GM19328 (cell line): ENCODE measurements around the gene YES1.
"Not testable (repeated sequence)": the region's sequence is repeated elsewhere in the genome, so short reads cannot be mapped to it uniquely, and the experiment has no call there.

Experiments
- ATAC-seq: cut with Tn5 transposase; IDR thresholded peaks from one replicate; pipeline ENCODE4 v1.9.1; 2021; ENCODE audit warnings: mild to moderate bottlenecking, moderate library complexity; ENCODE audit not compliant: unreplicated experiment

Gene YES1

DNA sequence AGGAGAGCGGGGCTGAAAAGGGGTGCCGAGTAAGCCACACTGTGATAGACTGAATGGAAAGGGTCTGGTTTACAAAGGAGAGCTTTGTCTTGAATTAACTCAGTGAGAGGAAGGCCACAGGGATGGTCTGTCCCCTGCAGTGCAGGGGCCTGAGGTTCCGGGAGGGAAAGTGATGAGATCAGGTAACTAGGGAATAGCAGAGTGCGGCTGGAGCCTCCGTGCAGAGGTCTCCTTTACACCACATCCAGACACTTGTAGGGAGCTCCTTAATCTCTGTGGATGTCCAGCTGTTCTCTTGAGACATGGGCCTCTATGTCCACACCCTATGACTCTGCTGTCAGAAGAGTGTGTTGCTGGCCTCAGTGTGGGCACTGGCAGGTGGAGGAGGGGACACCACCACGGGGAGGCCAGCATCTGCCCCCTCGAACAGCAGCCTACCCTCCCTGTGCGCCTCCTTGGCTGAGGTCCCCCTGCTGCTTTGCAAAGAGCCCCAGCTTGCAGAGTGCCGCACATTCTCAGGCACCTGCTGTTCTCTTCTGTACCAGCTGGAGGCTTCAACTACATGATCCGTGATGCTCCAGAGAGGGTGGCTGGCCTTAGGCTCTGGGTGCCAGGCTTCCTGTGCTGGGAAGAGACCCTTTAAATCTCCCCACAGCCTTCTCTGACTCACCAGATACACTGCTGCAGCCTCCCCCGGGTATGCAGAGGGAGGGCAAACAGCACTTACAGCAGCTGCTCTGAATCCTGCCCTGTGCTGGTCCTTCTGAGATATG lies 125.5 kb downstream of the YES1 start:
- no peak for ATAC-seq

DNA sequence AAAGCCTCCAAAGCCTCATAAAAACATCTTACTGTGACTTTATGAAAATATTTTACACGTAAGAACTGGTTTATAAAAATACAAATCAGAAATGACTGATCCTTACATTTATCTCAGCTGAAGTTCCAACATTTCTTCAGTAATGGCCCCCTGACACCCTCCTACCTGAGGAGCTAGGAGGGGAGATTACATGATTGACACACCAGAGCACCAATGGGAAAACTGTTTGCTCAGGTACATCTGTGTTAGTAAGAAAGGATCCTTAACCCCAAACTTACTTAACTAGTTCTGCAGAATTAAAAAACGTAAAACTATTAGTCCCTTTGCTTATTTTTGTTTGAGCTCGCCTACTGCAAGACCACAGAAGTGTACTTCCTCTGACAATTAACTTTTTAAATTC lies 126.6 kb downstream of the YES1 start:
- ATAC-seq, result no peak

DNA sequence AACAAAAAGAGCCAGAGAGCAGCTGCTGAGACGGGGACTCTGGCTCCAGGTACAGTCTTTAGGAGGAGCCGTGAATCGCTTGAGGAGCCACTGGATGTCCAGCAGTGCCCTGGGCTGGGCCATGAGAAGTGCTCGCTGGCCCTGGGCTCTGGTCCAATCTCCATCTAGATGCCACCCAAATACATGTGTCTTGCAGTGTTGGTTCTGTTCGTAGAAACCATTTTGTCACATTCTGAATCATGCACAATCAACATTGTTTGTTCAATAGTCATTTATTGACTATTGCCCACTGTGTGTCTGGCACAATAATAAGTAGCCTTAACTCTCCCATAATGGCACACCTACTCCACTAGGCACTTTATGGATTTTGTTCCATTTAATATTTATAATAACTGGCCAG lies 128.5 kb downstream of the YES1 start:
- ATAC-seq, result no peak

DNA sequence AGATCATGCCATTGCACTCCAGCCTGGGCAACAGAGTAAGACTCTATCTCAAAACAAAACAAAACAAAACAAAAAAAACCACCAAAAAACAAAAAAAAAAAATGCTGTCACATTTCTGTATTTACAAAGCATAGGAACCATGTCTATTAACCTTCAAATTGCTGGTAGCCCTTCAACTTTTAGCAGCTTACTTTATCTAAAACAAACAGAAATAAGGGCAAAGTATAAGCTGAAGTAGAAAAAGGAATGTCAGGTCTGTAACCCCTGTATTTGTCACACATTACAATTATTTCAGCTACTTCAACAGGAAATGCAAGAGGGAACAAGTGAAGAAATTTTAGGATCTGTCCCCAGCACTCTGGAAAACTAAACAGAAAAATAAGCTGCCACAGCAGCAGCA lies 129.2 kb downstream of the YES1 start:
- no peak for ATAC-seq

DNA sequence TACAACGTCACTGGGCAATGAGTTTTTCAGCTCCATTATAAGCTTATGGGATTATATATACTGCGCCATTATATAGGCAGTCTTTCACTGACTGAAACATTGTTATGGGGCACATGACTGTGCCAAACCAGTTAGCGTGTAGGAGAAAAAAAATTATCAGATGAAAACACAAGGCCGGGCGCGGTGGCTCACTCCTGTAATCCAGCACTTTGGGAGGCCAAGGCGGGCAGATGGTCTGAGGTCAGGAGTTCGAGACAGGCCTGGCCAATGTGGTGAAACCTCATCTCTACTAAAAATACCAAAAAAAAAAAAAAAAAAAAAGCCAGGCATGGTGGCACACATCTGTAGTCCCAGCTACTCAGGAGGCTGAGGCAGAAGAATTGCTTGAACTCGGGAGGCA lies 129.6 kb downstream of the YES1 start:
- ATAC-seq, result not testable (repeated sequence)

DNA sequence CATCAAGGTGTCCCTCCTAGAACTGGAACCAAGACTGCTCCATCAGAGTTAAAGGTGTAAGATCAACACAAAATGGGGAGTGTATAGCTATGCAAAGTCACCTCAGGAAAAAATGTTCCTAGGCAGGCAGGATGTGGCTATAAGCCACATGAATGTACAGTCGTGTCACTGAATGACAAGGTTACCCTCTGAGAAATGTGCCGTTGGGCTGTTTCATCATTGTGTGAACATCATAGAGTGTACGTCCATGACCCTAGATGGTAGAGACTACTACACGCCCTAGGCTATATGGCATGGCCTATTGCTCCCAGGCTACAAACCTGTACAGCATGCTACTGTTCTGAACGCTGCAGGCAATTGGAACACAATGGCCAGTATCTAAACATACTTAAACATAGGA lies 130.1 kb downstream of the YES1 start:
- ATAC-seq, result no peak

DNA sequence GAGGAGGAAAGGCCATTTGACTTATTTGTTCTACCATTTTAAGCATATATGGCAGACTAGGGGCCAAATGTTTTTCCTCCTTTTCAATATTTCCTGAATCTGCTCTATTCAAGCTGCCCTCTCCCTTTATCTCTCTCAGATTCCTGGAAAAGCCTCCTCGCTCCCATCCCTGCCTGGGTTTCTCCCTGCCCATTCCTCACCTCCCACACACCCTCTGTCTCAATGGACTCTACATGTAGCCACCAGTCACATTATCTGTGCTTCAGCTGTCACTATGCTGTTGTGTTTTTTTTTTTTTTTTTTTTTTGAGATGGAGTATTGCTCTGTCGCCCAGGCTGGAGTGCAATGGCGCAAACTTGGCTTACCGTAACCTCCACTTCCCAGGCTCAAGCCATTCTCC lies 131.7 kb downstream of the YES1 start:
- ATAC-seq, result no peak

DNA sequence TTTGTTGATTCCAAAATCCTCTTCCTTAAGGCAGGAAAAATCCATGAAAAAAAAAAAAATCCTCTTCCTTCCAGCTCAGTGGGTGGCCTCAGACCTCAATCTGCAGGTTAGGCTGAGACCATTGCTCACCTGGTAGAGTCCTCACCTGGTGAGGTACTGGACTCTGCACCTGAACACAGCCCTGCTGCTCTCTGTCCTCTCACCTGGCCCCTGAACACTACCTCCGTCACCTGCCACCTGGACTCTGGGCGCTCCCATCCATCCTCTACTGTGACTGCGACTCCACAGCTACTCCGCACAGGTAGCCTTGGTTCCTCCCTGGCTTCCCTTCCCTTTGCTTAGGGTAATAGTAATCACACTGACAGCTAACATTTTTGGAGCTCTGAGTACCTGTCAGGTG lies 132.5 kb downstream of the YES1 start:
- ATAC-seq, result no peak

DNA sequence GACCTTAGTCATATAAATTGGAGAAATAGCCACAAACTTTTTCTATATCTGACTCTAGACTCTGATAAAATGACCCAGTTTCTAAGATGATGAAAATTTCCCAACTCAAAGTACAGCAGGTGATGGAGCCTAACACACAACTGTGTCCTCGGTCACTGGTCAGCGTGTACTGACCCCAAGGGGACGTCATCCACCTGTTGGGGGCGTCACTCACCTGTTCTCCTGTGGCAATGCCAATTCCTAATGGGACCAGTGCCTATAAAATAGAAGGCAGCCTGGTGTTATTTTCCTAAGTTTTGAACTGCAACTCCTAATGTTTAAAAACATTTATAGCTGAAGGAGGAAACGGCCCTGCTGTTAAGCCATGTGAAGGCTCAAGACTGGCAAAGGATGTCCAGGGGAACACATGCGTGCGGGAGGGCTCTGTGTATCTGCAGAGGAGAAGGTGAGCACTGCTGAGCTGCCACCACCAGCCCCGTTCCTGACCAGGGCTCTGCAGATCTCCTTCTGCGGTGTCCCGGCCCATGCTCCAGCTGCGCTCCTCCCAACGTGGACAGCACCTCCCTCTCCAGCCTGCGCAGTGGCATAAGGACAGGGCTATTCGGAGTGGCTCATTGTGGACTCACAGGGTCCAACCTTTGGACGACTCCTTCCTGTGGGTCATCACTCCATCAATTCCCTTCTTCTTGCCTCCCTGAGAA lies 133.4 kb downstream of the YES1 start:
- no peak for ATAC-seq

DNA sequence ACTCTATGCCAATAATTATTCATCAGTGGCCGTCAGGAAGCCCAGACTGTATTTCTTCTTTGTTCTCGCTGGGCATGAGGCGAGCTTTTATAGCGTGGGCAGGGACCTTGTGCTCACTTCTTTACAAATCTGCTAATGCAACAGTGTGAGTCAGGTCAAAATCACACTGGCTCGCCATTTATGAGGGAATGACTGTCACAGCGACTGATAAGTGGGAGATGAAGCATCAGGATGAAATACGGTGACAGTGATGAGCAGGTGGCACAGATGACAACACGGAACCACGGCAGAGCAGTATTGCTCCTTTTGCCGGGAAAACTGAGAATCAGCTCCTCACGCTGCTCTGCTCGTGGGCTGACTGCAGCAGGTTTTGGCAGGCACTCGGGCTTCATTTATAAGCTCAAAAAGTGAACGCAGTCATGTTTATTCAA lies 134.1 kb downstream of the YES1 start:
- no peak for ATAC-seq

DNA sequence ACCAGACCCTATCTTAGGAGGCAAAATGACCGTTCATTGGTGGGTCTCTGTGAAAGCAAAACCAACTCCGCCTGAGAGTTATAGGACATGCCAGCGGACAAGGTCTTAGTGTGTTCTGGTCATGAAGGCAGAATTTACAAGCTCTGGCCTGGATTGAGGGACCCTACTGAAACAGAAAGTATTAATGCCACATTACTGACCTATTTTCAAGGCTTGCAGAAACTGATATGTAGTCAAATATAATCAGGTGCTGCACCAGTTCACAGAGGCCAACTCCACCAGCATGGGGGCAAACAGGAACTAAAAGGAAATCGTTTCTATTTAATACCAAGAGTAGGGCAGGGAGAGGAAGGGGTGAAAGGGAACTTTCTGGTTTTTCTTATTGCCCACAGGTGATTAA lies 134.9 kb downstream of the YES1 start:
- no peak for ATAC-seq

DNA sequence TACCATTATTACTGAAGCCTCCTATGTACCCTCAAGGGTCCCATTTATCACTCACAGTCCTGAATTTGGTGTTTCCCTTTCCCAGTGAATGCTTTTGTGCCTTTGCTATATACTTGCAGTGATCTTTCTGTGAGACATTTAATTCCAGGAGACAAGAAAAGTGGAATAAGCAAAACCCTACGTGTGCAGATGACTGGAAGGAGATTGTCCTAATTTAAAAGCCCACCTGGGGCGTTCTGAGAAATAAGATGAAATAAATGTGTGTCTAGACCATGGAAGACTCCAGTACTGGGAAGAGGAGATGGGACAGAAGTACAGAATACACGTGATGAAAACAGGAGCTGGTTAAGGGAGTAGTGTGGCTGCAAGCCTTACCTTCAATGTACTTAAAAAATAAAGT lies 135.3 kb downstream of the YES1 start:
- no peak for ATAC-seq

DNA sequence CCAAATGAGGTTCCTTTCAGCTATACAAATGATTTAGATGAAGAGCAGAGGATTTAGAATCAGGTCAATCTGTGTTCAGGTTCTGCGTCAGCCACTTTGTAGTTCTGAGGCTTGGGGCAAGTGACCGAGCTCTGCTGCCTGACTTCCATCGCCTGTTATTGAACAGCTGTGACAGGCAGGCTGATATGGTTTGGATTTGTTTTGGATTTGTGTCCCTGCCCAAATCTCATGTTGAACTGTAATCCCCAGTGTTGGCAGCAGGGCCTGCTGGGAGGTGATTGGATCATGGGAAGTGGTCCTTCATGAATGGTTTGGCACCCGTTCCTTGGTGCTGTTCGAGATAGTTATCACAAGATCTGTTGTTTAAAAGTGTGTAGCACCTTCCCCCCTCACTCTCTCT lies 136.0 kb downstream of the YES1 start:
- ATAC-seq, result no peak

DNA sequence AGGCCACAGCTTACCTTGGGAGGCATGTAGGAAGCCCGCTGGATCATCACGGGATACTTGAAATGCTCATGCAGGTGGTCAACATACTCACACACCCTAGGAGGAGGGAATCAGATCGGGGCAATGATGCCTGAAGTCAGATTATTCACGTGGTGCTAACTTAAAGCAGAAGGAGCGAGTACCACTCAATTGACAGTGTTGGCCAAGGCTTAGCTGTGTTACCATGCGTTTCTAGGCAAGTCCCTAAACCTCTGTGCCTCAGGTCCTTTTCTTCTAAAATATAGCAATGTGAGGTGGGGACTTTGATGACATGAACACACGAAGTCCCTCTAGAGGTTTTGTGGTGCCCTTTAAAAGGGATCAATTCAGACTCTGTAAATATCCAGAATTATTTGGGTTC lies 136.7 kb downstream of the YES1 start:
- no peak for ATAC-seq

DNA sequence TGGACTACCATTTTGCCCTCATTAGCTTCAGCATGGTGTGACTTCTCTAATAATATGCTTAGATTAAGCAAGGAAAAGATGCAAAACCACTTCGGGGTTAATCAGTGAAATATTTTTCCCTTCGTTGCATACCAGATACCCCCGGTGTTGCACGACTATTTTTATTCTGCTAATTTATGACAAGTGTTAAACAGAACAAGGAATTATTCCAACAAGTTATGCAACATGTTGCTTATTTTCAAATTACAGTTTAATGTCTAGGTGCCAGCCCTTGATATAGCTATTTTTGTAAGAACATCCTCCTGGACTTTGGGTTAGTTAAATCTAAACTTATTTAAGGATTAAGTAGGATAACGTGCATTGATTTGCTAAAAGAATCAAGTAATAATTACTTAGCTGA lies 138.3 kb downstream of the YES1 start:
- no peak for ATAC-seq

DNA sequence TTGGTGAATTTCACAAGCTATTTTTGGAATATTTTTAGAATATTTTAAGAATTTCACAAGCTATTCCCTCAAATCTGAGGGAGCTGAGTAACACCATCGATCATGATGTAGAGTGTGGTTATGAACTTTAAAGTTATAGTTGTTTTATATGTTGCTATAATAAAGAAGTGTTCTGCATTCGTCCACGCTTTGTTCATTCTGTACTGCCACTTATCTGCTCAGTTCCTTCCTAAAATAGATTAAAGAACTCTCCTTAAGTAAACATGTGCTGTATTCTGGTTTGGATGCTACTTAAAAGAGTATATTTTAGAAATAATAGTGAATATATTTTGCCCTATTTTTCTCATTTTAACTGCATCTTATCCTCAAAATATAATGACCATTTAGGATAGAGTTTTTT lies 138.7 kb downstream of the YES1 start:
- ATAC-seq, result no peak
